Fibroblast of lung (primary cell): ENCODE data around the gene PRRG3.

ENCODE experiments used
- CTCF ChIP-seq, 2 donors: IDR thresholded peaks in 1 of 2; conservative IDR thresholded peaks in 1 of 2; 1 replicate in 1 of 2; 2 replicates in 1 of 2; pipeline ENCODE4 v1.5.1; 2011 to 2012; ENCODE audit warnings: low read length in 2 of 2, control low read depth in 1 of 2, inconsistent platforms in 1 of 2, low read depth in 1 of 2, mild to moderate bottlenecking in 1 of 2
- EZH2 ChIP-seq: IDR thresholded peaks from 2 replicates; pipeline ENCODE4 v1.5.1; 2012; ENCODE audit warnings: low read length, control low read depth, mild to moderate bottlenecking; ENCODE audit errors: missing control alignments

- TF ChIP-seq CTCF (conservative IDR thresholded peaks at IDR 0.05 in 1 of 2, IDR thresholded peaks at IDR 0.05 in 1 of 2; ENCODE audit: low read depth in 1 of 2, low read length in 2 of 2): no peak
- TF ChIP-seq EZH2: no peak
These were observed 1.1 kb upstream of the PRRG3 start for GRCh38 chrX:151694121-151694520.
